HG03442 (cell line): ENCODE data around the gene LILRA5.
"Not testable (repeated sequence)": the region's sequence is repeated elsewhere in the genome, so short reads cannot be mapped to it uniquely, and the experiment has no call there.

Experiments
- ATAC-seq: cut with Tn5 transposase; IDR thresholded peaks from one replicate; pipeline ENCODE4 v1.9.1; 2021; ENCODE audit warnings: mild to moderate bottlenecking, moderate library complexity; ENCODE audit not compliant: unreplicated experiment

Gene LILRA5

GRCh38 chr19:54335164-54335563, 22.2 kb upstream of the LILRA5 start:
- ATAC-seq, result no peak

GRCh38 chr19:54333586-54334298, 20.8 kb upstream of the LILRA5 start:
- no peak for ATAC-seq

GRCh38 chr19:54332149-54332548, 19.2 kb upstream of the LILRA5 start:
- no peak for ATAC-seq

- ATAC-seq, result no peak
These were observed 18.7 kb upstream of the LILRA5 start for GRCh38 chr19:54331626-54332025.

- no peak for ATAC-seq
These were observed 16.7 kb upstream of the LILRA5 start for GRCh38 chr19:54329476-54330165.

- not testable (repeated sequence) for ATAC-seq
These were observed 15.8 kb upstream of the LILRA5 start for GRCh38 chr19:54328781-54329180.

- ATAC-seq, result no peak
These were observed 12.7 kb upstream of the LILRA5 start for GRCh38 chr19:54325631-54326030.

- no peak for ATAC-seq
These were observed 12.2 kb upstream of the LILRA5 start for GRCh38 chr19:54325194-54325621.

GRCh38 chr19:54324071-54324470, 11.1 kb upstream of the LILRA5 start:
- no peak for ATAC-seq

- not testable (repeated sequence) for ATAC-seq
These were observed 10.0 kb upstream of the LILRA5 start for GRCh38 chr19:54322934-54323333.

GRCh38 chr19:54322295-54322694, 9.3 kb upstream of the LILRA5 start:
- ATAC-seq, result not testable (repeated sequence)

- no peak for ATAC-seq
These were observed 7.1 kb upstream of the LILRA5 start for GRCh38 chr19:54319892-54320670.

- no peak for ATAC-seq
These were observed 6.1 kb upstream of the LILRA5 start for GRCh38 chr19:54319049-54319448.

GRCh38 chr19:54317965-54318240, 4.9 kb upstream of the LILRA5 start:
- ATAC-seq, result no peak

- no peak for ATAC-seq
These were observed 4.4 kb upstream of the LILRA5 start for GRCh38 chr19:54317108-54317964.

- no peak for ATAC-seq
These were observed 3.8 kb upstream of the LILRA5 start for GRCh38 chr19:54316746-54317107.

- no peak for ATAC-seq
These were observed 3.0 kb upstream of the LILRA5 start for GRCh38 chr19:54315956-54316355.

GRCh38 chr19:54312011-54312410, 955 bp downstream of the LILRA5 start:
- ATAC-seq, result no peak

GRCh38 chr19:54311486-54311885, 1.5 kb downstream of the LILRA5 start:
- ATAC-seq, result no peak

GRCh38 chr19:54310543-54310942, 2.4 kb downstream of the LILRA5 start:
- no peak for ATAC-seq

GRCh38 chr19:54309811-54310210, 3.2 kb downstream of the LILRA5 start:
- ATAC-seq, result no peak
